WTC11 (cell line): ENCODE data around the gene CEBPG. TPM values are rescaled to one million over a fixed set of nuclear protein-coding genes. Genes with fewer than 3 reads are reported as not detected.

Source experiments
- ATAC-seq: fragments of 200-7000 bp; cut with Tn5 transposase; 2 replicates; pipeline ENCODE4 v1.10.0; 2021; ENCODE audit warnings: mild to moderate bottlenecking, moderate library complexity
- CTCF ChIA-PET: fragments of 300-600 bp; sonication (Branson Sonifier 250); formaldehyde crosslinking; loops from one replicate; lab custom pipeline; 2021; ENCODE audit warnings: antibody characterized with exemption; lab: Charles Lee
- POLR2A ChIA-PET: fragments of 350-600 bp; sonication (Branson Sonifier 250); formaldehyde crosslinking; loops from one replicate; lab custom pipeline; 2021; ENCODE audit warnings: antibody characterized with exemption; lab: Charles Lee
- DNase-seq: peaks from one replicate; pipeline ENCODE4 v3.0.0; 2021; ENCODE audit warnings: low spot score
- H3K27ac Mint-ChIP-seq: 2 replicates; pipeline ENCODE4 v1.8.0; 2021; ENCODE audit warnings: mixed read lengths
- H3K27me3 Mint-ChIP-seq: 2 replicates; pipeline ENCODE4 v1.8.0; 2021; ENCODE audit warnings: low read depth, mild to moderate bottlenecking, moderate library complexity, mixed read lengths
- H3K36me3 Mint-ChIP-seq: 2 replicates; pipeline ENCODE4 v1.8.0; 2021; ENCODE audit warnings: mixed read lengths
- H3K4me1 Mint-ChIP-seq: 2 replicates; pipeline ENCODE4 v1.8.0; 2022; ENCODE audit warnings: mixed read lengths
- H3K4me3 Mint-ChIP-seq: 2 replicates; pipeline ENCODE4 v1.8.0; 2021; ENCODE audit warnings: mild to moderate bottlenecking, moderate library complexity, mixed read lengths
- H3K9me3 Mint-ChIP-seq: 2 replicates; pipeline ENCODE4 v1.8.0; 2021; ENCODE audit warnings: mixed read lengths
- AFF4 ChIP-seq: sonication (generic); formaldehyde crosslinking; IDR thresholded peaks from 2 replicates; pipeline ENCODE4 v1.8.1; 2023; ENCODE audit warnings: mild to moderate bottlenecking, missing genetic modification reagents, borderline replicate concordance
- ARID4B ChIP-seq: sonication (generic); formaldehyde crosslinking; IDR thresholded peaks from 2 replicates; pipeline ENCODE4 v1.8.0; 2023; ENCODE audit warnings: missing genetic modification reagents, mild to moderate bottlenecking, borderline replicate concordance
- CDX4 ChIP-seq: fragments of 250-450 bp; sonication (Bioruptor Pico); IDR thresholded peaks from 2 replicates; pipeline ENCODE4 v1.9.0; 2021; ENCODE audit warnings: moderate library complexity, mild to moderate bottlenecking, inconsistent platforms, borderline replicate concordance
- CTCF ChIP-seq: fragments of 200-600 bp; IDR thresholded peaks from 2 replicates; pipeline ENCODE4 v1.8.0; 2022; ENCODE audit warnings: antibody characterized with exemption
- E2F4 ChIP-seq: sonication (generic); formaldehyde crosslinking; IDR thresholded peaks from 2 replicates; pipeline ENCODE4 v1.8.1; 2022; ENCODE audit warnings: low read depth, mild to moderate bottlenecking, moderate library complexity, missing genetic modification reagents, borderline replicate concordance
- EMX1 ChIP-seq: fragments of 250-450 bp; sonication (Bioruptor Pico); IDR thresholded peaks from 2 replicates; pipeline ENCODE4 v1.8.0; 2021; ENCODE audit warnings: mild to moderate bottlenecking
- ERG ChIP-seq: fragments of 250-450 bp; sonication (Bioruptor Pico); IDR thresholded peaks from 2 replicates; pipeline ENCODE4 v1.8.0; 2021; ENCODE audit warnings: mild to moderate bottlenecking
- FOXP1 ChIP-seq: sonication (generic); formaldehyde crosslinking; IDR thresholded peaks from 2 replicates; pipeline ENCODE4 v1.8.0; 2022; ENCODE audit warnings: missing genetic modification reagents, mild to moderate bottlenecking, moderate library complexity, borderline replicate concordance
- FOXP4 ChIP-seq: sonication (generic); formaldehyde crosslinking; IDR thresholded peaks from 2 replicates; pipeline ENCODE4 v1.8.0; 2022; ENCODE audit warnings: mild to moderate bottlenecking, missing genetic modification reagents
- GRHL2 ChIP-seq: fragments of 250-450 bp; sonication (Bioruptor Pico); IDR thresholded peaks from 2 replicates; pipeline ENCODE4 v1.8.0; 2022; ENCODE audit warnings: mild to moderate bottlenecking, moderate library complexity; ENCODE audit not compliant: insufficient replicate concordance, severe bottlenecking
- NFE2L1 ChIP-seq: sonication (generic); formaldehyde crosslinking; IDR thresholded peaks from 2 replicates; pipeline ENCODE4 v1.8.1; 2023; ENCODE audit warnings: missing genetic modification reagents
- RELA ChIP-seq: sonication (generic); formaldehyde crosslinking; IDR thresholded peaks from 2 replicates; pipeline ENCODE4 v1.8.1; 2022; ENCODE audit warnings: missing genetic modification reagents, mild to moderate bottlenecking, borderline replicate concordance
- SMAD3 ChIP-seq: sonication (generic); formaldehyde crosslinking; IDR thresholded peaks from 2 replicates; pipeline ENCODE4 v1.8.0; 2022; ENCODE audit warnings: missing genetic modification reagents, mild to moderate bottlenecking, borderline replicate concordance
- TEAD4 ChIP-seq: sonication (generic); formaldehyde crosslinking; IDR thresholded peaks from 2 replicates; pipeline ENCODE4 v1.8.0; 2022; ENCODE audit warnings: mild to moderate bottlenecking, missing genetic modification reagents
- ZNF121 ChIP-seq: sonication (generic); formaldehyde crosslinking; IDR thresholded peaks from 2 replicates; pipeline ENCODE4 v1.8.0; 2023; ENCODE audit warnings: missing genetic modification reagents
- ZNF232 ChIP-seq: sonication (generic); formaldehyde crosslinking; IDR thresholded peaks from 2 replicates; pipeline ENCODE4 v1.8.0; 2022; ENCODE audit warnings: mild to moderate bottlenecking, missing genetic modification reagents
- ZNF416 ChIP-seq: fragments of 250-450 bp; sonication (Bioruptor Pico); IDR thresholded peaks from 2 replicates; pipeline ENCODE4 v1.9.0; 2021; ENCODE audit warnings: mild to moderate bottlenecking, inconsistent platforms
- total RNA-seq: library from RNA; stranded (reverse); gene quantifications from 3 replicates; pipeline ENCODE4 v1.2.3, GENCODE V29; 2021

The CEBPG gene
- total RNA-seq, 1 experiment from 2014 or later = 33.1 TPM

GRCh38 chr19:33416307-33417215 is 43.1 kb downstream of the CEBPG start:
- ChIA-PET POLR2A (no interaction called here), CTCF (interaction anchor here (0.6 to 7.1 kb wide), 60 partner anchors 11 to 755 kb away, joined by 3 to 60 read pairs (median 4); partner anchors contain the start of gene CEBPG)
- Mint-ChIP-seq H3K36me3 (no peaks in the 10 kb centered on the region), H3K9me3 (no peaks in the 10 kb centered on the region), H3K27ac (no peak overlapping the region; the same call in 1 of the 2 replicates), H3K4me3 (peak overlapping the region; percentile 63), H3K4me1 (peaks cover 11% of the 10 kb centered on the region), H3K27me3 (no peaks in the 10 kb centered on the region)
- ATAC-seq (peak; percentile 81), DNase-seq (peak; percentile 87)
- TF ChIP-seq ZNF416 (CRISPR knock-in tag) (no peak), CTCF (peak; percentile 74)

GRCh38 chr19:33417751-33418150 is 44.2 kb downstream of the CEBPG start:
- Mint-ChIP-seq H3K27me3 (no peaks in the 10 kb centered on the region), H3K27ac (no peak overlapping the region), H3K9me3 (no peaks in the 10 kb centered on the region), H3K36me3 (no peaks in the 10 kb centered on the region), H3K4me3 (no peak overlapping the region), H3K4me1 (peaks cover 11% of the 10 kb centered on the region)
- ChIA-PET POLR2A (no interaction called here), CTCF (interaction anchor here (2.0 to 7.1 kb wide), 3 partner anchors 14 to 361 kb away, joined by 21 to 60 read pairs (median 40); no protein-coding TSS in a partner anchor)
- ATAC-seq = no peak
- no peak for DNase-seq
- no peak for TF ChIP-seq FOXP1 (CRISPR knock-in tag)
- TF ChIP-seq ERG (CRISPR knock-in tag) = no peak
- TF ChIP-seq GRHL2 (CRISPR knock-in tag) = no peak
- no peak for TF ChIP-seq FOXP4 (CRISPR knock-in tag)
- TF ChIP-seq ZNF232 (CRISPR knock-in tag) = no peak
- TF ChIP-seq SMAD3 (CRISPR knock-in tag) = no peak
- no peak for TF ChIP-seq TEAD4 (CRISPR knock-in tag)
- TF ChIP-seq ARID4B = no peak
- no peak for TF ChIP-seq E2F4 (CRISPR knock-in tag)
- TF ChIP-seq RELA (CRISPR knock-in tag) = no peak
- TF ChIP-seq ZNF121 (CRISPR knock-in tag) = no peak
- TF ChIP-seq NFE2L1 (CRISPR knock-in tag) = no peak
- no peak for TF ChIP-seq AFF4 (CRISPR knock-in tag)
- no peak for TF ChIP-seq CDX4 (CRISPR knock-in tag)
- TF ChIP-seq EMX1 (CRISPR knock-in tag) = no peak
